ENCODE measurements around the gene EVX2.

DNA sequence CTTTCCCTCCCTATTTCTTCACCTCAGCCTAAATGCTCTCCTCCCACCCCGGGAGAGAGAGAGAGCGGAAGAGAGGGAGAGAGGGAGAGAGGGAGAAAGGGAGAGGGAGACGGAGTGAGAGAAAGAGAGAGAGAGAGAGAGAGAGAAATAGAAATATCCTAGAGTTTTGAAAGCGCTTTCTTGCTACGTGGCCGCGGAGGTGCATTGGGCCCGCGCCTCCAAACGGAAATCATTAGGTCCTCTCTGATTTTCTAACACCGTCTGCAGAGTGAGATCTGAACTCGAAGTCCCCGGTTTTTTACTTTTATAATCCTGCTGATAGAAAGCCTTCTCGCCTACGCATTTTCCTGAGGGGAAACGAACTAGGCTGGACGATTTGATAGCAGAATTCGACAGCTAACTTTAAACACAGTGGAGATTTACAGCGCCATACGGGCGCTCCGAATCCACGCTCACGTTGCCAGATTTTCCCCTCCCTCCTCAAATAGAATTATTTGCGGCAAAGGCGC is 903 bp upstream of the EVX2 start:
- TF ChIP-seq, protein P1, sequence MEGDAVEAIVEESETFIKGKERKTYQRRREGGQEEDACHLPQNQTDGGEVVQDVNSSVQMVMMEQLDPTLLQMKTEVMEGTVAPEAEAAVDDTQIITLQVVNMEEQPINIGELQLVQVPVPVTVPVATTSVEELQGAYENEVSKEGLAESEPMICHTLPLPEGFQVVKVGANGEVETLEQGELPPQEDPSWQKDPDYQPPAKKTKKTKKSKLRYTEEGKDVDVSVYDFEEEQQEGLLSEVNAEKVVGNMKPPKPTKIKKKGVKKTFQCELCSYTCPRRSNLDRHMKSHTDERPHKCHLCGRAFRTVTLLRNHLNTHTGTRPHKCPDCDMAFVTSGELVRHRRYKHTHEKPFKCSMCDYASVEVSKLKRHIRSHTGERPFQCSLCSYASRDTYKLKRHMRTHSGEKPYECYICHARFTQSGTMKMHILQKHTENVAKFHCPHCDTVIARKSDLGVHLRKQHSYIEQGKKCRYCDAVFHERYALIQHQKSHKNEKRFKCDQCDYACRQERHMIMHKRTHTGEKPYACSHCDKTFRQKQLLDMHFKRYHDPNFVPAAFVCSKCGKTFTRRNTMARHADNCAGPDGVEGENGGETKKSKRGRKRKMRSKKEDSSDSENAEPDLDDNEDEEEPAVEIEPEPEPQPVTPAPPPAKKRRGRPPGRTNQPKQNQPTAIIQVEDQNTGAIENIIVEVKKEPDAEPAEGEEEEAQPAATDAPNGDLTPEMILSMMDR (IDR thresholded peaks at IDR 0.05), result no peak
- TF ChIP-seq POLR2AphosphoS5 (IDR thresholded peaks at IDR 0.05) (no peak), EP300 (IDR thresholded peaks at IDR 0.05) (no peak), POLR2A (IDR thresholded peaks at IDR 0.05) (no peak)

Measured in upper lobe of left lung (tissue), 4 donors.